Loucy (cell line): Measurements from ENCODE around the gene RNFT2.

Source experiments
- H2AFZ ChIP-seq: fragments of 200-600 bp; sonication (generic); 2 replicates; pipeline ENCODE4 v1.6.0; 2016; ENCODE audit warnings: antibody characterized with exemption, mild to moderate bottlenecking, low read length, moderate library complexity
- H3F3A ChIP-seq: fragments of 200-600 bp; 2 replicates; pipeline ENCODE4 v1.6.0; 2016; ENCODE audit warnings: antibody characterized with exemption, low read depth, mild to moderate bottlenecking
- H3K27me3 ChIP-seq: fragments of 200-600 bp; sonication (generic); 2 replicates; pipeline ENCODE4 v1.6.1; 2014; ENCODE audit warnings: low read length, mild to moderate bottlenecking; ENCODE audit not compliant: insufficient read depth, poor library complexity, severe bottlenecking
- H3K36me3 ChIP-seq: fragments of 200-600 bp; sonication (generic); 2 replicates; pipeline ENCODE4 v1.6.1; 2016; ENCODE audit warnings: low read length; ENCODE audit not compliant: insufficient read depth
- H3K4me1 ChIP-seq: fragments of 200-600 bp; sonication (generic); 2 replicates; pipeline ENCODE4 v1.5.1; 2014; ENCODE audit warnings: low read length, mild to moderate bottlenecking; ENCODE audit not compliant: insufficient read depth, poor library complexity, severe bottlenecking
- H3K4me2 ChIP-seq: fragments of 200-600 bp; sonication (generic); 2 replicates; pipeline ENCODE4 v1.6.0; 2014; ENCODE audit warnings: antibody characterized with exemption, low read length, low read depth, mild to moderate bottlenecking; ENCODE audit not compliant: poor library complexity, severe bottlenecking
- H3K4me3 ChIP-seq: fragments of 200-600 bp; sonication (generic); 2 replicates; pipeline ENCODE4 v1.5.1; 2014; ENCODE audit warnings: low read length, mild to moderate bottlenecking, mixed read lengths; ENCODE audit not compliant: poor library complexity, severe bottlenecking
- H3K79me2 ChIP-seq: fragments of 200-600 bp; sonication (generic); 2 replicates; pipeline ENCODE4 v1.6.1; 2014; ENCODE audit warnings: low read length; ENCODE audit not compliant: insufficient read depth
- H3K9ac ChIP-seq: fragments of 200-600 bp; sonication (generic); 2 replicates; pipeline ENCODE4 v1.6.0; 2014; ENCODE audit warnings: mild to moderate bottlenecking, low read depth, low read length, moderate library complexity; ENCODE audit not compliant: poor library complexity, severe bottlenecking
- H3K9me2 ChIP-seq: fragments of 200-600 bp; sonication (generic); replicated peaks from 2 replicates; pipeline ENCODE4 v1.6.1; 2016; ENCODE audit warnings: low read depth, low read length, mixed read lengths
- H3K9me3 ChIP-seq: fragments of 200-600 bp; sonication (generic); 2 replicates; pipeline ENCODE4 v1.6.1; 2014; ENCODE audit warnings: mild to moderate bottlenecking, antibody characterized with exemption, low read length, low read depth; ENCODE audit not compliant: insufficient read depth
- H4K20me1 ChIP-seq: fragments of 200-600 bp; sonication (generic); 2 replicates; pipeline ENCODE4 v1.6.0; 2014; ENCODE audit warnings: antibody characterized with exemption, low read length, mild to moderate bottlenecking; ENCODE audit not compliant: insufficient read depth, poor library complexity, severe bottlenecking
- EZH2phosphoT487 ChIP-seq: fragments of 200-600 bp; IDR thresholded peaks from 2 replicates; pipeline ENCODE4 v1.6.1; 2018; ENCODE audit warnings: antibody characterized with exemption, mild to moderate bottlenecking, moderate library complexity, borderline replicate concordance
- TF ChIP-seq, protein P1 (sequence below): fragments of 200-600 bp; sonication (generic); conservative IDR thresholded peaks from 2 replicates; pipeline ENCODE4 v1.5.1; 2014; ENCODE audit warnings: mild to moderate bottlenecking, antibody characterized with exemption, low read length

RNFT2 gene

DNA sequence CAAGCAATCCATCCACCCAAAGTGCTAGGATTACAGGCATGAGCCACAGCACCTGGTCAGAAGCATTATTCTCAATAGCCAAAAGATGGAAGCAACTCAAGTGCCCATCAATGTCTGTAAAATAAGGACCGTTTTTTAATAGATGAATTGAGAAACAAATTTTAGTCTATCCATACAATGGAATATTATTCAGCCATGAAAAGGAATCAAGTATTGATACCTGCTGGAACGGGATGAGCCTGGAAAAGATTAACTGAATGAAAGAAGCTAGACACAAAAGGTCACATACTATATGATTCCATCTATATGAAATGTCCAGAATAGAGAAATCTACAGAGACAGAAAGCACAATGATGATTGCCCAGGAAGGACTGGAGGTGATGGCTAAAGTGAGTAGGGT, 163.5 kb downstream of the RNFT2 start:
- Histone ChIP-seq H3K9me2 (no peaks in the 10 kb centered on the region), H3K4me1 (no peaks in the 10 kb centered on the region), H3K4me2 (no peak overlapping the region), H3F3A (no peaks in the 10 kb centered on the region), H3K36me3 (no peaks in the 10 kb centered on the region), H2AFZ (no peak overlapping the region), H3K9me3 (no peaks in the 10 kb centered on the region), H3K4me3 (no peak overlapping the region), H3K9ac (no peak overlapping the region), H3K79me2 (no peaks in the 10 kb centered on the region), H3K27me3 (no peaks in the 10 kb centered on the region), H4K20me1 (no peaks in the 10 kb centered on the region)
- TF ChIP-seq, protein P1, sequence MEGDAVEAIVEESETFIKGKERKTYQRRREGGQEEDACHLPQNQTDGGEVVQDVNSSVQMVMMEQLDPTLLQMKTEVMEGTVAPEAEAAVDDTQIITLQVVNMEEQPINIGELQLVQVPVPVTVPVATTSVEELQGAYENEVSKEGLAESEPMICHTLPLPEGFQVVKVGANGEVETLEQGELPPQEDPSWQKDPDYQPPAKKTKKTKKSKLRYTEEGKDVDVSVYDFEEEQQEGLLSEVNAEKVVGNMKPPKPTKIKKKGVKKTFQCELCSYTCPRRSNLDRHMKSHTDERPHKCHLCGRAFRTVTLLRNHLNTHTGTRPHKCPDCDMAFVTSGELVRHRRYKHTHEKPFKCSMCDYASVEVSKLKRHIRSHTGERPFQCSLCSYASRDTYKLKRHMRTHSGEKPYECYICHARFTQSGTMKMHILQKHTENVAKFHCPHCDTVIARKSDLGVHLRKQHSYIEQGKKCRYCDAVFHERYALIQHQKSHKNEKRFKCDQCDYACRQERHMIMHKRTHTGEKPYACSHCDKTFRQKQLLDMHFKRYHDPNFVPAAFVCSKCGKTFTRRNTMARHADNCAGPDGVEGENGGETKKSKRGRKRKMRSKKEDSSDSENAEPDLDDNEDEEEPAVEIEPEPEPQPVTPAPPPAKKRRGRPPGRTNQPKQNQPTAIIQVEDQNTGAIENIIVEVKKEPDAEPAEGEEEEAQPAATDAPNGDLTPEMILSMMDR = no peak
- no peak for TF ChIP-seq EZH2phosphoT487
